IPS-NIHi11 (cell line): Measurements from ENCODE around the gene OSR1.
A peak's percentile ranks its signal among the peaks of the same experiment; 100 is the strongest.

Source experiments
- DNase-seq: peaks from one replicate; pipeline ENCODE4 v3.0.0; 2012; ENCODE audit warnings: mixed read lengths, low spot score

OSR1 gene

GRCh38 chr2:19359021-19359357 lies 566 bp upstream of the OSR1 start:
- no peak for DNase-seq

- no peak for DNase-seq
Measured at GRCh38 chr2:19357402-19358241, 801 bp downstream of the OSR1 start.

GRCh38 chr2:19356545-19357401 lies 1.6 kb downstream of the OSR1 start:
- DNase-seq, result no peak

GRCh38 chr2:19355931-19356544 lies 2.4 kb downstream of the OSR1 start:
- no peak for DNase-seq

- DNase-seq, result no peak
Measured at GRCh38 chr2:19355416-19355821, 3.0 kb downstream of the OSR1 start.

GRCh38 chr2:19355014-19355405 lies 3.4 kb downstream of the OSR1 start:
- no peak for DNase-seq

- DNase-seq, result no peak
Measured at GRCh38 chr2:19353721-19354050, 4.7 kb downstream of the OSR1 start.

GRCh38 chr2:19352946-19353720 lies 5.3 kb downstream of the OSR1 start:
- no peak for DNase-seq

GRCh38 chr2:19351899-19352697 lies 6.3 kb downstream of the OSR1 start:
- no peak for DNase-seq

- no peak for DNase-seq
Measured at GRCh38 chr2:19351499-19351898, 6.9 kb downstream of the OSR1 start.

- DNase-seq, result no peak
Measured at GRCh38 chr2:19350678-19351401, 7.6 kb downstream of the OSR1 start.

- DNase-seq, result peak; percentile 82
Measured at GRCh38 chr2:19349911-19350677, 8.3 kb downstream of the OSR1 start.

GRCh38 chr2:19348692-19349091 lies 9.7 kb downstream of the OSR1 start:
- no peak for DNase-seq

GRCh38 chr2:19347619-19348562 lies 10.5 kb downstream of the OSR1 start:
- DNase-seq, result peak; percentile 93

- DNase-seq, result no peak
Measured at GRCh38 chr2:19346983-19347618, 11.3 kb downstream of the OSR1 start.

- no peak for DNase-seq
Measured at GRCh38 chr2:19337742-19338141, 20.7 kb downstream of the OSR1 start.

GRCh38 chr2:19337202-19337601 lies 21.2 kb downstream of the OSR1 start:
- DNase-seq, result no peak

GRCh38 chr2:19336781-19337180 lies 21.6 kb downstream of the OSR1 start:
- no peak for DNase-seq
